Tibial nerve (tissue), 4 donors: Measurements from ENCODE around the gene TRPC6. TPM values are rescaled to one million over a fixed set of nuclear protein-coding genes. Genes with fewer than 3 reads are reported as not detected.

Experiments used
- DNase-seq, 2 donors: peaks; one replicate each; pipeline ENCODE4 v3.0.0-alpha.2; 2019; ENCODE audit warnings: low spot score in 2 of 2
- H3K27ac ChIP-seq, 4 donors: fragments of 200-600 bp; sonication (generic) in 3 of 4; one replicate each; pipeline ENCODE4 v1.5.1; 2017 to 2019; ENCODE audit warnings: mild to moderate bottlenecking in 1 of 4
- H3K27me3 ChIP-seq, 2 donors: fragments of 200-600 bp; sonication (generic) in 1 of 2; one replicate each; pipeline versions ENCODE4 v1.5.1 to v1.6.0; 2017 to 2019
- H3K36me3 ChIP-seq, 3 donors: fragments of 200-600 bp; sonication (generic); one replicate each; pipeline ENCODE4 v1.5.1; 2018 to 2019
- H3K4me1 ChIP-seq, 4 donors: fragments of 200-600 bp; sonication (generic) in 3 of 4; one replicate each; pipeline ENCODE4 v1.5.1; 2017 to 2019
- H3K4me3 ChIP-seq, 4 donors: fragments of 200-600 bp; sonication (generic) in 3 of 4; one replicate each; pipeline ENCODE4 v1.5.1; 2017 to 2019; ENCODE audit warnings: mild to moderate bottlenecking in 1 of 4, moderate library complexity in 1 of 4
- H3K9me3 ChIP-seq, 4 donors: fragments of 200-600 bp; sonication (generic) in 3 of 4; one replicate each; pipeline ENCODE4 v1.5.1; 2017 to 2019
- EP300 ChIP-seq, 2 donors: sonication (generic); formaldehyde crosslinking; IDR thresholded peaks; one replicate each; pipeline ENCODE4 v1.6.1; 2017; ENCODE audit warnings: antibody characterized with exemption in 2 of 2, mild to moderate bottlenecking in 1 of 2
- POLR2A ChIP-seq, 2 donors: fragments of 450-650 bp; IDR thresholded peaks; one replicate each; pipeline ENCODE4 v1.6.1; 2017; ENCODE audit warnings: antibody characterized with exemption in 2 of 2, mild to moderate bottlenecking in 2 of 2, moderate library complexity in 2 of 2
- WGBS, 2 donors: methylation state at CpG; one replicate each; pipeline ENCODE4 v1.1.5; 2018; 5-methylcytosine and 5-hydroxymethylcytosine counted together
- total RNA-seq, 4 donors: library from RNA; depleted of rRNA; stranded (reverse); fragments of >200 nt; gene quantifications; one replicate each; pipeline ENCODE4 v1.1.0, GENCODE V29; 2016
- TF ChIP-seq, protein P1 (sequence below), 5 experiments: fragments of 200-600 bp in 3 of 5; fragments of 450-650 bp in 2 of 5; sonication (generic) in 3 of 5; IDR thresholded peaks; one replicate each; pipeline ENCODE4 v1.5.1; 2016 to 2019; ENCODE audit warnings: antibody characterized with exemption in 5 of 5, mild to moderate bottlenecking in 3 of 5, moderate library complexity in 2 of 5

TRPC6 gene
- 1 to 10 TPM; 1.3 to 2.4 (median 1.8) TPM for total RNA-seq

DNA sequence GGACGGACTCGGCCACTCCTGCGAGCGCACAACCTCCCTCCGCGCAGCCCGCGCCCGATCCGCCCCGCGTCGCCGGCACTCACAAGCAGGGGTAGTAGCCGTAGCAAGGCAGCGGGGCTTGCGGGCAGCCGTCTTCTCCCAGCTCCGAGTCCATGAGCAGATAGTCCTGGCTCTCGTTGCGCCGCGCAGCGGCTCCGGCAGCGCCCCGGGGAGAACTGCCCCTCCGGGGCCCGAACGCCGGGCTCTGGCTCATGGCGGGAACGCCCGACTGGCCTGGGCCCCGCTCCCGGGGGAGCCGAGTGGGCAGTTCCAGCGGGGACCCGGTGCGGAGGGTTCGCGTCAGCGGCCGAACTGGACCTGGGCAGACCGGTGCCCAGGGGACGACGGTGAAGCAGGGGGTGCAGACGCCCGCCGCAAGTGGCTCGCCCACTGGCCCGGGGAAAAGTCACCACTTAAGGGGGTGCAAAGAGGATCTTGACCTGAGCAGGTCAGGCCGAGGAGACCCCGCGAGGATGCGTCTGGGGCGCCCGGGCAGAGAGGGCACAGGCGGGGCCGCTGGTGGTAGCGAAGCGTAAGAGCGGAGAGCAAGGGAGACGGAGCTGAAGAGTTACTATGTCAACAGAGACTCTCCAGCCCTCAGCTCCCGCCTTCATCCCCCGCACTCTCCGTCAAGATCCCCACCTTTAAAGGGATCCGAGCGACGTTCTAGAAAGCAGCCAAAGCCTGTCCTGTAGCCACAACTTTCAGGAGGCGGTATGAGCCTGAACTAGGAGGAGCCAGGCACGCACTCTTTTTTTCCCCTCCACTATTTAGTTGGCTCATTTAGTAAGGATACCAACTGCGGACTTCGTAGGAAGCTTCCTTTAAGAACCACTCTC, at the start of gene TRPC6:
TSS of gene TRPC6 (minus strand) at position 757 of the 878 bp plus-strand sequence. CDS start at position 253, 504 bp downstream.
- peaks cover 0 to 19% (median 0%) of the 10 kb centered on the region in 4 donors for H3K4me1 ChIP-seq
- TF ChIP-seq EP300 (IDR thresholded peaks at IDR 0.05) (peak in 1 of 2 donors; percentile 14), POLR2A (IDR thresholded peaks at IDR 0.05) (no peak)
- 1% methylated on average over 22 to 67 of the region's 74 CpGs for WGBS, 2 donors
- no peak for DNase-seq
- no peaks in the 10 kb centered on the region for H3K36me3 ChIP-seq
- H3K27ac ChIP-seq: peak within 1 kb of the TSS in 2 of 4 donors; percentile 5 to 34
- no peaks in the 10 kb centered on the region for H3K9me3 ChIP-seq
- peak within 1 kb of the TSS; percentile 32 to 58 (median 40) for H3K4me3 ChIP-seq
- peaks cover 0 to 30% of the 10 kb centered on the region in 2 donors for H3K27me3 ChIP-seq

DNA sequence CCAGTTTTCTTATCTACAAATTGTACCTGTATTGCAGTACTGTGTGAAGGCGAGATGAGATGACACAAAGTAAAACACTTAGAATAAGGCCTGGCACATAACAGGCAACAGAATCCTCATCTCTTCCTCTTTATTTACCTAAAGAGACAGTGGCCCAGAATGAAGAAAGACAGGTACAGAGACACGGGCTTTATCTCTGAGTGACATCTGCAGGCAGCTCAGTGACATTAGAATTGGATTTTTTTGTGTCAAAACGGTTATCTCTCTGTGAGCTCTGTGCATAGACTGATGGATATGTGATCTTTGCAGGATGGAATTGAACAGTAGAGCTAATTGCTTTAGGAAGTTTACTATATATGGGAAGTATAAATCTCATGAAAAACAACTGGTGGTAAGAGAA, 36.2 kb upstream of the TRPC6 start:
- no peak overlapping the region for H3K4me3 ChIP-seq
- H3K27ac ChIP-seq: no peak overlapping the region
- no peak for DNase-seq
- H3K4me1 ChIP-seq: no peaks in the 10 kb centered on the region
- no peaks in the 10 kb centered on the region for H3K9me3 ChIP-seq
- TF ChIP-seq POLR2A (IDR thresholded peaks at IDR 0.05): no peak
- TF ChIP-seq, protein P1, sequence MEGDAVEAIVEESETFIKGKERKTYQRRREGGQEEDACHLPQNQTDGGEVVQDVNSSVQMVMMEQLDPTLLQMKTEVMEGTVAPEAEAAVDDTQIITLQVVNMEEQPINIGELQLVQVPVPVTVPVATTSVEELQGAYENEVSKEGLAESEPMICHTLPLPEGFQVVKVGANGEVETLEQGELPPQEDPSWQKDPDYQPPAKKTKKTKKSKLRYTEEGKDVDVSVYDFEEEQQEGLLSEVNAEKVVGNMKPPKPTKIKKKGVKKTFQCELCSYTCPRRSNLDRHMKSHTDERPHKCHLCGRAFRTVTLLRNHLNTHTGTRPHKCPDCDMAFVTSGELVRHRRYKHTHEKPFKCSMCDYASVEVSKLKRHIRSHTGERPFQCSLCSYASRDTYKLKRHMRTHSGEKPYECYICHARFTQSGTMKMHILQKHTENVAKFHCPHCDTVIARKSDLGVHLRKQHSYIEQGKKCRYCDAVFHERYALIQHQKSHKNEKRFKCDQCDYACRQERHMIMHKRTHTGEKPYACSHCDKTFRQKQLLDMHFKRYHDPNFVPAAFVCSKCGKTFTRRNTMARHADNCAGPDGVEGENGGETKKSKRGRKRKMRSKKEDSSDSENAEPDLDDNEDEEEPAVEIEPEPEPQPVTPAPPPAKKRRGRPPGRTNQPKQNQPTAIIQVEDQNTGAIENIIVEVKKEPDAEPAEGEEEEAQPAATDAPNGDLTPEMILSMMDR (IDR thresholded peaks at IDR 0.05): no peak
- TF ChIP-seq EP300 (IDR thresholded peaks at IDR 0.05): no peak
- 58 to 59% methylated on average over 3 of the region's 3 CpGs for WGBS, 2 donors
- no peaks in the 10 kb centered on the region for H3K36me3 ChIP-seq
- no peaks in the 10 kb centered on the region for H3K27me3 ChIP-seq

DNA sequence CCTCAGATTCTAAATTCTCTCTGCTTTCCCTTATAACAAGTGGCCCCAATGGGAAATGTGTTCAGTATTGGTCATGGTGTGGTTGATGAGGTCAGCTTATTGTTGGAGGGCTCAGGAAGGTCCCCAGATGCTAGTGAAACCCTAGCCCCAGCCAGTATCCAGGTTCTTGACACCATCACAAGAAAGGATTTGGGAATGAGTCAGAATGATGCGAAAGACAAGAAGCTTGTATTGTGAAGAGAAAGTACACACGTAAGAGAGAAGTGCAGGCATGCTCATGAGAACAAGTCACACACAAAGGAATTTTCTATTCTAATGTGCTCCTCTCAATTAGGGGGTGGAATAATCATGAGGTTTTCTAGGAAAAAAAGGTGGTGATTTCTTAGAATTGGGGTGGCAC, 34.9 kb upstream of the TRPC6 start:
- TF ChIP-seq, protein P1 (IDR thresholded peaks at IDR 0.05): no peak
- TF ChIP-seq POLR2A (IDR thresholded peaks at IDR 0.05) (no peak), EP300 (IDR thresholded peaks at IDR 0.05) (no peak)
- H3K9me3 ChIP-seq: no peaks in the 10 kb centered on the region
- no peaks in the 10 kb centered on the region for H3K4me1 ChIP-seq
- H3K4me3 ChIP-seq: no peak overlapping the region
- no peaks in the 10 kb centered on the region for H3K27me3 ChIP-seq
- H3K27ac ChIP-seq: no peak overlapping the region
- DNase-seq: no peak
- H3K36me3 ChIP-seq: no peaks in the 10 kb centered on the region
- WGBS, 2 donors: 74 to 85% methylated on average over 2 of the region's 2 CpGs

DNA sequence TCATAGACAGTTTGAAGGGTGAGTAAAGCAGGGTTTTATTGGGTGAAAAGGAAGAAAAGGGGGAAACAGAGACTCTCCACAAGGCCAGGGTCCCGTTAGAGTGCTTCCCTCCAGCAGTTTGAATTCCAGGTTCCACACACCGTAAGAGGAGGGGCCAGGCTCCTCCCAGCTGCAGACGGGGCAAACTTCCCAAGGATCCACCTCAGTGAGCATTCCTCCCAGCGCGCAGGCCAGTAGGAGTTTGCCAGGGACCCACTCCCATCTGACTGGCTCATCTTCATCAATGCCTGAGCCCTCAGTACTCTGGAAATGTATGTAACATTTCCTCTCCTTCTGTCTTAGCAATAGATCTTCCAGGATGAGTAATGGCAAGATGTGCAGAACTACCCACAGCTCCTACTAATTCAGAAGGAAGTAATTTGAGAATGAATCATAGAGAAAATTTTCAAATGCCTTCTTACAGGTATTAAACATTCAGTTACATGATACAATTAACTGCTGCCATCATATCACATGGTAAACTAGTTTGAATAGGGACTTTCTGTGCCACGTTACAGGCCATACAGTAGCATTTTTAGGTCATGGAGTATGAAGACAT, 34.0 kb upstream of the TRPC6 start:
- H3K9me3 ChIP-seq: no peaks in the 10 kb centered on the region
- H3K36me3 ChIP-seq: no peaks in the 10 kb centered on the region
- TF ChIP-seq POLR2A (IDR thresholded peaks at IDR 0.05): no peak
- TF ChIP-seq, protein P1 (IDR thresholded peaks at IDR 0.05): no peak
- no peak for TF ChIP-seq EP300 (IDR thresholded peaks at IDR 0.05)
- H3K4me3 ChIP-seq: no peak overlapping the region
- no peaks in the 10 kb centered on the region for H3K4me1 ChIP-seq
- H3K27me3 ChIP-seq: no peaks in the 10 kb centered on the region
- WGBS, 2 donors: 51 to 52% methylated on average over 6 of the region's 6 CpGs
- no peak overlapping the region for H3K27ac ChIP-seq
- no peak for DNase-seq

DNA sequence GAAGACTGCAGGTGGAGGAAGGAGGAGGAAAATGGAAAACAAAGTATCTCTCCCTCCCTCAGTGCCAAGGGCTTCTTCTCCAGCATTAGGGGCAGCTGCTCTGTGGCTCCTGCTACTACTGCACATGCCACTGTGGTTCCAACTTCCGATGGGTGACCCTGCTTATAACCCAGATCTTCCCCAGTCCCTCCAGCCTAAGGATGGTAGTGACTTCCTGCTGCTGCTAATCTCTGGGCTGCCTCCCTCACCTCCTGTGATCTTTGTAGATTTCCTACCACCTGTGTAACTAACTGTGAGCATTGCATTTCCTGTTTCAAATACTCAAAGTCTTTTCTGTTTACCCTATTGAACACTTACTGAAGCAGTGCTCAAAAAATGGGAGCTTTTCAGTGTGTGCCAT, 28.7 kb upstream of the TRPC6 start:
- no peak overlapping the region for H3K27ac ChIP-seq
- H3K36me3 ChIP-seq: no peaks in the 10 kb centered on the region
- no peaks in the 10 kb centered on the region for H3K9me3 ChIP-seq
- H3K27me3 ChIP-seq: no peaks in the 10 kb centered on the region
- 64 to 72% methylated on average over 1 of the region's 1 CpG for WGBS, 2 donors
- H3K4me3 ChIP-seq: no peak overlapping the region
- TF ChIP-seq, protein P1 (IDR thresholded peaks at IDR 0.05): no peak
- TF ChIP-seq EP300 (IDR thresholded peaks at IDR 0.05) (no peak), POLR2A (IDR thresholded peaks at IDR 0.05) (no peak)
- H3K4me1 ChIP-seq: no peaks in the 10 kb centered on the region
- no peak for DNase-seq
